Mesendoderm (in vitro differentiated cells): ENCODE data around the gene GGT5.
"Not testable (repeated sequence)": the region's sequence is repeated elsewhere in the genome, so short reads cannot be mapped to it uniquely, and the experiment has no call there.

Source experiments
- DNase-seq: peaks from one replicate; pipeline ENCODE4 v3.0.0; 2013
- H2AK5ac ChIP-seq: 2 replicates; pipeline ENCODE4 v1.6.1; 2013; ENCODE audit warnings: low read length, inconsistent platforms
- H2BK120ac ChIP-seq: 2 replicates; pipeline ENCODE4 v1.6.1; 2013; ENCODE audit warnings: low read depth, mild to moderate bottlenecking, low read length, moderate library complexity, mixed read lengths
- H2BK15ac ChIP-seq: replicated peaks from 2 replicates; pipeline ENCODE4 v1.6.1; 2013; ENCODE audit warnings: low read depth, mild to moderate bottlenecking, moderate library complexity
- H2BK5ac ChIP-seq: 2 replicates; pipeline ENCODE4 v1.6.1; 2013; ENCODE audit warnings: low read length, inconsistent platforms
- H3K18ac ChIP-seq: 2 replicates; pipeline ENCODE4 v1.6.1; 2013; ENCODE audit warnings: mild to moderate bottlenecking, low read length, mixed read lengths
- H3K23ac ChIP-seq: one replicate; pipeline ENCODE4 v1.6.1; 2013; ENCODE audit warnings: low read length
- H3K27ac ChIP-seq: 2 replicates; pipeline ENCODE4 v1.5.1; 2013; ENCODE audit warnings: low read depth, mild to moderate bottlenecking, inconsistent platforms, low read length, moderate library complexity
- H3K27me3 ChIP-seq: 2 replicates; pipeline ENCODE4 v1.6.1; 2013; ENCODE audit warnings: low read length, control low read depth, mild to moderate bottlenecking, inconsistent platforms; ENCODE audit not compliant: insufficient read depth, poor library complexity
- H3K36me3 ChIP-seq: 2 replicates; pipeline ENCODE4 v1.6.1; 2013; ENCODE audit warnings: low read length, inconsistent platforms; ENCODE audit not compliant: control insufficient read depth, insufficient read depth
- H3K4ac ChIP-seq: one replicate; pipeline ENCODE4 v1.6.1; 2013; ENCODE audit warnings: low read depth, mild to moderate bottlenecking, low read length, moderate library complexity
- H3K4me1 ChIP-seq: 2 replicates; pipeline ENCODE4 v1.6.1; 2013; ENCODE audit warnings: low read depth, low read length, inconsistent platforms; ENCODE audit not compliant: control insufficient read depth
- H3K4me2 ChIP-seq: 2 replicates; pipeline ENCODE4 v1.6.1; 2013; ENCODE audit warnings: low read length
- H3K4me3 ChIP-seq: 2 replicates; pipeline ENCODE4 v1.5.1; 2013; ENCODE audit warnings: mild to moderate bottlenecking, low read length
- H3K56ac ChIP-seq: one replicate; pipeline ENCODE4 v1.6.1; 2013; ENCODE audit warnings: low read length
- H3K79me1 ChIP-seq: 2 replicates; pipeline ENCODE4 v1.6.1; 2013; ENCODE audit warnings: low read length, inconsistent platforms
- H3K79me2 ChIP-seq: 2 replicates; pipeline ENCODE4 v1.6.1; 2013; ENCODE audit warnings: mild to moderate bottlenecking, low read length; ENCODE audit not compliant: control insufficient read depth, insufficient read depth
- H3K9ac ChIP-seq: 2 replicates; pipeline ENCODE4 v1.6.1; 2013; ENCODE audit warnings: low read length, inconsistent platforms
- H4K5ac ChIP-seq: one replicate; pipeline ENCODE4 v1.6.1; 2013; ENCODE audit warnings: low read length
- H4K8ac ChIP-seq: one replicate; pipeline ENCODE4 v1.6.1; 2013; ENCODE audit warnings: low read depth, mild to moderate bottlenecking, control low read depth, low read length, moderate library complexity
- WGBS: extraction: QIAGEN DNeasy Blood & Tissue Kit; methylation state at CpG from one replicate; pipeline ENCODE4 v1.1.7; 2013; ENCODE audit warnings: low lambda C conversion rate, missing lambda C conversion rate; ENCODE audit not compliant: insufficient coverage; ENCODE audit errors: extremely low coverage; 5-methylcytosine and 5-hydroxymethylcytosine counted together

The GGT5 gene

DNA sequence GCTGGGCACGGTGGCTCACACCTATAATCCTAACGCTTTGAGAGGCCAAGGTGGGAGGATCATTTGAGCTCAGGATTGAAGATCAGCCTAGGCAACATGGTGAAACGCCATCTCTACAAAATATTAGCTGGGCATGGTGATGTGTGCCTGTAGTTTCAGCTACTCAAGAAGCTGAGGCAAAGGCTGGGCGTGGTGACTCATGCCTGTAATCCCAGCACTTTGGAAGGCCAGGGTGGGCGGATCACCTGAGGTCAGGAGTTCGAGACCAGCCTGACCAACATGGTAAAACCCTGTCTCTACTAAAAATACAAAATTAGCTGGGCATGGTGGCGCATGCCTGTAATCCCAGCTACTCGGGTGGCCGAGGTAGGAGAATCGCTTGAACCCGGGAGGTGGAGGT lies 34.5 kb downstream of the GGT5 start:
- not testable (repeated sequence) for H3K79me1 ChIP-seq, H3K79me2 ChIP-seq, H2BK120ac ChIP-seq, H3K4ac ChIP-seq, H3K27me3 ChIP-seq, DNase-seq, H3K9ac ChIP-seq, H3K27ac ChIP-seq, H3K23ac ChIP-seq, H2BK5ac ChIP-seq, H3K56ac ChIP-seq, H2BK15ac ChIP-seq, H4K8ac ChIP-seq, H3K4me1 ChIP-seq, H3K36me3 ChIP-seq, H3K18ac ChIP-seq, H2AK5ac ChIP-seq, H3K4me2 ChIP-seq, H3K4me3 ChIP-seq, H4K5ac ChIP-seq
- no CpG with 5 or more reads among the region's 11 CpGs for WGBS

- H4K5ac ChIP-seq: no peak overlapping the region
- H3K4ac ChIP-seq: no peak overlapping the region
- H3K9ac ChIP-seq: no peak overlapping the region
- WGBS: no CpG with 5 or more reads among the region's 4 CpGs
- H3K79me1 ChIP-seq: no peaks in the 10 kb centered on the region
- no peak overlapping the region for H3K18ac ChIP-seq
- no peak overlapping the region for H3K4me2 ChIP-seq
- H2BK15ac ChIP-seq: no peak overlapping the region
- H3K36me3 ChIP-seq: no peaks in the 10 kb centered on the region
- no peak overlapping the region for H3K56ac ChIP-seq
- H3K79me2 ChIP-seq: no peaks in the 10 kb centered on the region
- H2AK5ac ChIP-seq: no peak overlapping the region
- no peak overlapping the region for H3K4me3 ChIP-seq
- DNase-seq: no peak
- H4K8ac ChIP-seq: no peak overlapping the region
- no peak overlapping the region for H3K23ac ChIP-seq
- no peak overlapping the region for H2BK5ac ChIP-seq
- H3K27me3 ChIP-seq: no peaks in the 10 kb centered on the region
- H2BK120ac ChIP-seq: no peak overlapping the region
- no peak overlapping the region for H3K27ac ChIP-seq
- H3K4me1 ChIP-seq: no peaks in the 10 kb centered on the region
These were observed 35.2 kb downstream of the GGT5 start for GRCh38 chr22:24209687-24210086.

DNA sequence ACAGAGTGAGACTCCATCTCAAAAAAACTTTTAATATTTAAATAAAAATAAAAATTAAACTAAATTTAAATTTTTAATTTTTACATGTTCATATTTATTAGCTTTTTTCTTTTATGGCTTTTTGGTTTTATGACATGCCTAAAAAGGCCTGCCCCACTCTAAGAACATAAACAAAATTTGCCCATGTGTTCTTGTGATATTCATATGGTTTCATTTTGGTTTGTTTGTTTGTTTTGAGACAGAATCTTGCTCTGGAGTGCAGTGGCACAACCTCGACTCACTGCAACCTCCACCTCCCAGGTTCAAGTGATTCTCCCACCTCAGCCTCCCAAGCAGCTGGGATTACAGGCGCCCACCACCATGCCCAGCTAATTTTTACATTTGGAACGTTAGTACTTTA lies 35.9 kb downstream of the GGT5 start:
- H3K4me2 ChIP-seq: no peak overlapping the region
- no peaks in the 10 kb centered on the region for H3K27me3 ChIP-seq
- H2BK5ac ChIP-seq: no peak overlapping the region
- H4K5ac ChIP-seq: no peak overlapping the region
- no peaks in the 10 kb centered on the region for H3K4me1 ChIP-seq
- H3K23ac ChIP-seq: no peak overlapping the region
- H3K36me3 ChIP-seq: no peaks in the 10 kb centered on the region
- H3K56ac ChIP-seq: no peak overlapping the region
- no peak overlapping the region for H4K8ac ChIP-seq
- H3K79me2 ChIP-seq: no peaks in the 10 kb centered on the region
- H3K4me3 ChIP-seq: no peak overlapping the region
- no peak overlapping the region for H3K9ac ChIP-seq
- no peak overlapping the region for H3K27ac ChIP-seq
- H2AK5ac ChIP-seq: no peak overlapping the region
- WGBS: no CpG with 5 or more reads among the region's 3 CpGs
- H3K4ac ChIP-seq: no peak overlapping the region
- H3K79me1 ChIP-seq: no peaks in the 10 kb centered on the region
- H2BK15ac ChIP-seq: no peak overlapping the region
- H2BK120ac ChIP-seq: no peak overlapping the region
- DNase-seq: no peak
- no peak overlapping the region for H3K18ac ChIP-seq

GRCh38 chr22:24208012-24208749 lies 36.7 kb downstream of the GGT5 start:
- H3K36me3 ChIP-seq: no peaks in the 10 kb centered on the region
- no peak overlapping the region for H4K5ac ChIP-seq
- no peak overlapping the region for H2AK5ac ChIP-seq
- no peak overlapping the region for H3K18ac ChIP-seq
- no peak overlapping the region for H3K4me2 ChIP-seq
- no peaks in the 10 kb centered on the region for H3K79me1 ChIP-seq
- H2BK120ac ChIP-seq: no peak overlapping the region
- H3K56ac ChIP-seq: no peak overlapping the region
- no peak overlapping the region for H3K27ac ChIP-seq
- no peak overlapping the region for H2BK5ac ChIP-seq
- H3K23ac ChIP-seq: no peak overlapping the region
- H3K4me1 ChIP-seq: no peaks in the 10 kb centered on the region
- H3K4me3 ChIP-seq: no peak overlapping the region
- H2BK15ac ChIP-seq: no peak overlapping the region
- no peaks in the 10 kb centered on the region for H3K27me3 ChIP-seq
- no peaks in the 10 kb centered on the region for H3K79me2 ChIP-seq
- H3K9ac ChIP-seq: no peak overlapping the region
- no peak for DNase-seq
- WGBS: no CpG with 5 or more reads among the region's 2 CpGs
- no peak overlapping the region for H3K4ac ChIP-seq
- no peak overlapping the region for H4K8ac ChIP-seq

- no CpG with 5 or more reads among the region's 8 CpGs for WGBS
- Histone ChIP-seq H4K8ac (peak overlapping the region; percentile 56), H4K5ac (no peak overlapping the region)
These were observed 37.4 kb downstream of the GGT5 start for GRCh38 chr22:24207264-24208011.

More at GRCh38 chr22:24207264-24208011, 37.4 kb downstream of the GGT5 start:
- Histone ChIP-seq H2BK120ac (no peak overlapping the region), H3K27ac (no peak overlapping the region), H3K79me2 (no peaks in the 10 kb centered on the region), H3K36me3 (no peaks in the 10 kb centered on the region), H3K27me3 (no peaks in the 10 kb centered on the region), H3K4me2 (no peak overlapping the region), H3K18ac (no peak overlapping the region), H3K4ac (no peak overlapping the region), H3K23ac (peak overlapping the region; percentile 66), H3K79me1 (no peaks in the 10 kb centered on the region), H2BK5ac (no peak overlapping the region), H2BK15ac (no peak overlapping the region), H3K4me3 (no peak overlapping the region), H2AK5ac (no peak overlapping the region), H3K56ac (no peak overlapping the region), H3K4me1 (no peaks in the 10 kb centered on the region), H3K9ac (no peak overlapping the region)
- no peak for DNase-seq
